Mesodermal cell (in vitro differentiated cells): ENCODE measurements around the gene ZCCHC8.
"Not testable (repeated sequence)": the region's sequence is repeated elsewhere in the genome, so short reads cannot be mapped to it uniquely, and the experiment has no call there.

Experiments
- H3K27ac ChIP-seq: 2 replicates; pipeline ENCODE4 v1.7.0; 2013; ENCODE audit warnings: mild to moderate bottlenecking, low read depth, low read length, moderate library complexity; ENCODE audit not compliant: severe bottlenecking
- H3K36me3 ChIP-seq: 2 replicates; pipeline ENCODE4 v1.7.1; 2013; ENCODE audit warnings: mild to moderate bottlenecking, low read length, moderate library complexity; ENCODE audit not compliant: control insufficient read depth, insufficient read depth
- H3K4me1 ChIP-seq: one replicate; pipeline ENCODE4 v1.7.1; 2013; ENCODE audit warnings: mild to moderate bottlenecking, low read length; ENCODE audit not compliant: insufficient read depth, control insufficient read depth, poor library complexity, severe bottlenecking
- H3K4me3 ChIP-seq: 2 replicates; pipeline ENCODE4 v1.7.0; 2013; ENCODE audit warnings: low read length, control low read depth, mild to moderate bottlenecking; ENCODE audit not compliant: insufficient read depth, poor library complexity, severe bottlenecking; ENCODE audit errors: extremely low read depth
- H3K9me3 ChIP-seq: 2 replicates; pipeline ENCODE4 v1.7.1; 2013; ENCODE audit warnings: mild to moderate bottlenecking, low read length, moderate library complexity; ENCODE audit not compliant: control insufficient read depth
- WGBS, 2 experiments: methylation state at CpG; one replicate each; pipeline ENCODE4 v1.1.5; 2013; ENCODE audit warnings: missing lambda C conversion rate in 2 of 2; ENCODE audit not compliant: insufficient coverage in 2 of 2; 5-methylcytosine and 5-hydroxymethylcytosine counted together

Gene ZCCHC8

GRCh38 chr12:122454739-122455138, 46.0 kb downstream of the ZCCHC8 start:
- Histone ChIP-seq H3K27ac (no peak overlapping the region), H3K36me3 (no peaks in the 10 kb centered on the region)
- 58 to 64% methylated on average over 4 of the region's 6 CpGs for WGBS, 2 experiments

GRCh38 chr12:122454250-122454721, 46.4 kb downstream of the ZCCHC8 start:
- no peak overlapping the region for H3K4me3 ChIP-seq
- no peaks in the 10 kb centered on the region for H3K36me3 ChIP-seq
- no peak overlapping the region for H3K27ac ChIP-seq
- WGBS, 2 experiments: 91 to 95% methylated on average over 12 of the region's 12 CpGs
- no peaks in the 10 kb centered on the region for H3K4me1 ChIP-seq
- H3K9me3 ChIP-seq: no peaks in the 10 kb centered on the region

More at GRCh38 chr12:122454739-122455138, 46.0 kb downstream of the ZCCHC8 start:
- H3K9me3 ChIP-seq: no peaks in the 10 kb centered on the region
- H3K4me1 ChIP-seq: no peaks in the 10 kb centered on the region
- H3K4me3 ChIP-seq: no peak overlapping the region

GRCh38 chr12:122452701-122453285, 47.9 kb downstream of the ZCCHC8 start:
- H3K27ac ChIP-seq: no peak overlapping the region
- no peaks in the 10 kb centered on the region for H3K36me3 ChIP-seq
- no peaks in the 10 kb centered on the region for H3K4me1 ChIP-seq
- no peak overlapping the region for H3K4me3 ChIP-seq
- no peaks in the 10 kb centered on the region for H3K9me3 ChIP-seq
- WGBS, 2 experiments: 86 to 88% methylated on average over 5 to 6 of the region's 11 CpGs

GRCh38 chr12:122449317-122449716, 51.4 kb downstream of the ZCCHC8 start:
- 87 to 89% methylated on average over 2 of the region's 2 CpGs for WGBS, 2 experiments
- no peak overlapping the region for H3K27ac ChIP-seq
- H3K4me1 ChIP-seq: no peaks in the 10 kb centered on the region
- H3K9me3 ChIP-seq: no peaks in the 10 kb centered on the region
- no peak overlapping the region for H3K4me3 ChIP-seq
- H3K36me3 ChIP-seq: no peaks in the 10 kb centered on the region

- not testable (repeated sequence) for H3K4me1 ChIP-seq, H3K4me3 ChIP-seq, H3K36me3 ChIP-seq, H3K9me3 ChIP-seq, H3K27ac ChIP-seq
- 71% methylated on average over 1 of the region's 3 CpGs; no CpG with 5 or more reads in 1 of the 2 experiments for WGBS, 2 experiments
Observed at GRCh38 chr12:122447825-122448224, 52.9 kb downstream of the ZCCHC8 start.

- WGBS, 2 experiments: 85 to 88% methylated on average over 6 of the region's 6 CpGs
- H3K9me3 ChIP-seq, H3K4me1 ChIP-seq, H3K4me3 ChIP-seq, H3K36me3 ChIP-seq, H3K27ac ChIP-seq: not testable (repeated sequence)
Observed at GRCh38 chr12:122446390-122446789, 54.3 kb downstream of the ZCCHC8 start.

GRCh38 chr12:122444071-122444470, 56.7 kb downstream of the ZCCHC8 start:
- not testable (repeated sequence) for H3K4me1 ChIP-seq, H3K36me3 ChIP-seq, H3K27ac ChIP-seq, H3K9me3 ChIP-seq, H3K4me3 ChIP-seq
- 93 to 96% methylated on average over 2 of the region's 5 CpGs for WGBS, 2 experiments

- H3K4me1 ChIP-seq, H3K27ac ChIP-seq, H3K4me3 ChIP-seq, H3K36me3 ChIP-seq, H3K9me3 ChIP-seq: not testable (repeated sequence)
- WGBS, 2 experiments: 93 to 100% methylated on average over 5 to 7 of the region's 8 CpGs
Observed at GRCh38 chr12:122438822-122439221, 61.9 kb downstream of the ZCCHC8 start.

GRCh38 chr12:122437656-122438121, 63.0 kb downstream of the ZCCHC8 start:
- H3K36me3 ChIP-seq: no peaks in the 10 kb centered on the region
- 93 to 95% methylated on average over 7 of the region's 8 CpGs for WGBS, 2 experiments
- H3K4me1 ChIP-seq: no peaks in the 10 kb centered on the region
- H3K4me3 ChIP-seq: no peak overlapping the region
- no peak overlapping the region for H3K27ac ChIP-seq
- no peaks in the 10 kb centered on the region for H3K9me3 ChIP-seq

- Histone ChIP-seq H3K4me3 (no peak overlapping the region), H3K4me1 (peaks cover 4% of the 10 kb centered on the region), H3K36me3 (no peaks in the 10 kb centered on the region), H3K9me3 (no peaks in the 10 kb centered on the region), H3K27ac (no peak overlapping the region)
- WGBS, 2 experiments: 88 to 100% methylated on average over 2 of the region's 4 CpGs
Observed at GRCh38 chr12:122435186-122435585, 65.5 kb downstream of the ZCCHC8 start.

GRCh38 chr12:122429043-122429442, 71.7 kb downstream of the ZCCHC8 start:
- H3K36me3 ChIP-seq, H3K4me3 ChIP-seq, H3K4me1 ChIP-seq, H3K27ac ChIP-seq, H3K9me3 ChIP-seq: not testable (repeated sequence)
- WGBS, 2 experiments: 92 to 96% methylated on average over 4 to 5 of the region's 5 CpGs
